ENCODE measurements around the gene CYP4F12. TPM values are rescaled to one million over a fixed set of nuclear protein-coding genes. Genes with fewer than 3 reads are reported as not detected.

CYP4F12 gene
- total RNA-seq, 1 donor from 2014 or later, result not detected

- no peak for TF ChIP-seq CTCF (conservative IDR thresholded peaks at IDR 0.05)
- no peak overlapping the region for H3K4me3 Mint-ChIP-seq
- H3K27ac Mint-ChIP-seq (ENCODE audit: unreplicated experiment), result no peak overlapping the region
- peaks cover 6% of the 10 kb centered on the region for H3K36me3 Mint-ChIP-seq (ENCODE audit: low read depth)
- no peaks in the 10 kb centered on the region for H3K27me3 Mint-ChIP-seq (ENCODE audit: low read depth)
- peaks cover 34% of the 10 kb centered on the region for H3K9me3 Mint-ChIP-seq
- H3K4me1 Mint-ChIP-seq, result no peaks in the 10 kb centered on the region
- DNase-seq (ENCODE audit: low read depth, low spot score), result no peak
Measured at GRCh38 chr19:15652559-15653278, 20.2 kb upstream of the CYP4F12 start.

GRCh38 chr19:15656467-15656866, 16.4 kb upstream of the CYP4F12 start:
- Mint-ChIP-seq H3K4me1 (no peaks in the 10 kb centered on the region), H3K27me3 (ENCODE audit: low read depth) (no peaks in the 10 kb centered on the region), H3K9me3 (peaks cover 21% of the 10 kb centered on the region), H3K27ac (ENCODE audit: unreplicated experiment) (no peak overlapping the region), H3K36me3 (ENCODE audit: low read depth) (peaks cover 6% of the 10 kb centered on the region), H3K4me3 (no peak overlapping the region)
- TF ChIP-seq CTCF (conservative IDR thresholded peaks at IDR 0.05), result no peak
- no peak for DNase-seq (ENCODE audit: low read depth, low spot score)

- no peak for TF ChIP-seq CTCF (conservative IDR thresholded peaks at IDR 0.05)
- Mint-ChIP-seq H3K36me3 (ENCODE audit: low read depth) (peaks cover 2% of the 10 kb centered on the region), H3K4me1 (no peaks in the 10 kb centered on the region), H3K27ac (ENCODE audit: unreplicated experiment) (no peak overlapping the region), H3K9me3 (peaks cover 21% of the 10 kb centered on the region), H3K4me3 (no peak overlapping the region), H3K27me3 (ENCODE audit: low read depth) (no peaks in the 10 kb centered on the region)
- no peak for DNase-seq (ENCODE audit: low read depth, low spot score)
Measured at GRCh38 chr19:15663247-15663646, 9.6 kb upstream of the CYP4F12 start.

GRCh38 chr19:15666186-15666585, 6.7 kb upstream of the CYP4F12 start:
- peaks cover 7% of the 10 kb centered on the region for H3K36me3 Mint-ChIP-seq (ENCODE audit: low read depth)
- peaks cover 23% of the 10 kb centered on the region for H3K9me3 Mint-ChIP-seq
- no peak for DNase-seq (ENCODE audit: low read depth, low spot score)
- no peak overlapping the region for H3K27ac Mint-ChIP-seq (ENCODE audit: unreplicated experiment)
- H3K4me3 Mint-ChIP-seq, result no peak overlapping the region
- H3K4me1 Mint-ChIP-seq, result no peaks in the 10 kb centered on the region
- H3K27me3 Mint-ChIP-seq (ENCODE audit: low read depth), result no peaks in the 10 kb centered on the region
- TF ChIP-seq CTCF (conservative IDR thresholded peaks at IDR 0.05), result no peak

- no peak for TF ChIP-seq CTCF (conservative IDR thresholded peaks at IDR 0.05)
Measured at GRCh38 chr19:15666883-15667282, 6.0 kb upstream of the CYP4F12 start.

More at GRCh38 chr19:15666883-15667282, 6.0 kb upstream of the CYP4F12 start:
- peaks cover 20% of the 10 kb centered on the region for H3K9me3 Mint-ChIP-seq
- H3K27ac Mint-ChIP-seq (ENCODE audit: unreplicated experiment), result no peak overlapping the region
- peaks cover 7% of the 10 kb centered on the region for H3K36me3 Mint-ChIP-seq (ENCODE audit: low read depth)
- H3K4me3 Mint-ChIP-seq, result no peak overlapping the region
- no peaks in the 10 kb centered on the region for H3K27me3 Mint-ChIP-seq (ENCODE audit: low read depth)
- no peak for DNase-seq (ENCODE audit: low read depth, low spot score)
- no peaks in the 10 kb centered on the region for H3K4me1 Mint-ChIP-seq

Data from neural crest cell (in vitro differentiated cells).